Endothelial cell of umbilical vein (primary cell): Measurements from ENCODE around the gene MRPL2. TPM values are rescaled to one million over a fixed set of nuclear protein-coding genes. Genes with fewer than 3 reads are reported as not detected.

Source experiments
- BruUV-seq: library from RNA; stranded (reverse); fragments of 400-500 nt; replicated peaks from 2 replicates; lab custom pipeline; 2021; lab: Mats Ljungman, UMichigan
- CTCF ChIA-PET: fragments of 300-600, 350-600 bp; sonication (Branson Sonifier 250); formaldehyde crosslinking; loops from one replicate; lab custom pipeline; 2021; ENCODE audit warnings: antibody characterized with exemption, inconsistent platforms; lab: Charles Lee
- POLR2A ChIA-PET: fragments of 300-600, 350-600 bp; sonication (Branson Sonifier 250); formaldehyde crosslinking; loops from one replicate; lab custom pipeline; 2021; ENCODE audit warnings: antibody characterized with exemption, inconsistent platforms; lab: Charles Lee
- DNase-seq: peaks from one replicate; pipeline ENCODE4 v3.0.0-alpha.2; 2011; ENCODE audit warnings: low read depth, low spot score
- FAIRE-seq: peaks from 2 replicates; lab custom pipeline; 2011; peaks lifted over from hg19 to GRCh38; lab: Jason Lieb, UNC
- H2AFZ ChIP-seq: 2 replicates; pipeline ENCODE4 v1.6.0; 2012; ENCODE audit warnings: low read depth, low read length, control low read depth, inconsistent platforms
- H3K27ac ChIP-seq: 2 replicates; pipeline ENCODE4 v1.5.1; 2011; ENCODE audit warnings: low read depth, mild to moderate bottlenecking, control low read depth, low read length, moderate library complexity; ENCODE audit not compliant: insufficient read depth
- H3K27me3 ChIP-seq, 2 experiments: 2 replicates each; pipeline versions ENCODE4 v1.6.0 to v1.6.1; 2011; ENCODE audit warnings: low read length in 2 of 2, mixed read lengths in 1 of 2; ENCODE audit not compliant: control insufficient read depth in 2 of 2, insufficient read depth in 2 of 2
- H3K36me3 ChIP-seq, 2 experiments: 2 replicates in 1 of 2; 3 replicates in 1 of 2; pipeline ENCODE4 v1.5.1; 2011; ENCODE audit warnings: low read length in 2 of 2, mild to moderate bottlenecking in 1 of 2, moderate library complexity in 1 of 2; ENCODE audit not compliant: control insufficient read depth in 2 of 2, insufficient read depth in 2 of 2; ENCODE audit errors: extremely low read depth in 1 of 2
- H3K4me1 ChIP-seq: 3 replicates; pipeline ENCODE4 v1.5.1; 2011; ENCODE audit warnings: mild to moderate bottlenecking, low read length; ENCODE audit not compliant: control insufficient read depth, insufficient read depth; ENCODE audit errors: extremely low read depth
- H3K4me2 ChIP-seq: 2 replicates; pipeline ENCODE4 v1.6.1; 2011; ENCODE audit warnings: low read length, control low read depth, mixed read lengths; ENCODE audit not compliant: insufficient read depth
- H3K4me3 ChIP-seq, 3 experiments: fragments of 200-600 bp in 1 of 3; sonication (generic), shearing (Covaris generic) in 1 of 3; replicated peaks in 1 of 3; 2 replicates each; pipeline ENCODE4 v1.5.1; 2011 to 2016; ENCODE audit warnings: control low read depth in 3 of 3, low read length in 3 of 3, mild to moderate bottlenecking in 2 of 3, inconsistent platforms in 1 of 3, low read depth in 1 of 3, moderate library complexity in 1 of 3; ENCODE audit not compliant: insufficient read depth in 1 of 3
- H3K79me2 ChIP-seq: 2 replicates; pipeline ENCODE4 v1.6.0; 2012; ENCODE audit warnings: low read length, inconsistent platforms; ENCODE audit not compliant: control insufficient read depth, insufficient read depth
- H3K9ac ChIP-seq: replicated peaks from 2 replicates; pipeline ENCODE3; 2011; ENCODE audit warnings: low read length, control low read depth; ENCODE audit not compliant: insufficient read depth; ENCODE audit errors: extremely low read depth
- H3K9me1 ChIP-seq: replicated peaks from 3 replicates; pipeline ENCODE4 v1.6.0; 2011; ENCODE audit warnings: mild to moderate bottlenecking, low read length; ENCODE audit not compliant: control insufficient read depth, insufficient read depth; ENCODE audit errors: extremely low read depth
- H3K9me3 ChIP-seq: replicated peaks from 2 replicates; pipeline ENCODE4 v1.5.1; 2012; ENCODE audit warnings: low read length, inconsistent platforms; ENCODE audit not compliant: control insufficient read depth, insufficient read depth
- H4K20me1 ChIP-seq: replicated peaks from 2 replicates; pipeline ENCODE3; 2011; ENCODE audit warnings: mild to moderate bottlenecking, low read length; ENCODE audit not compliant: control insufficient read depth, insufficient read depth; ENCODE audit errors: extremely low read depth
- CTCF ChIP-seq, 2 donors: IDR thresholded peaks; 1 replicate in 1 of 2; 2 replicates in 1 of 2; pipeline ENCODE4 v1.5.1; 2011; ENCODE audit warnings: low read length in 2 of 2, mild to moderate bottlenecking in 2 of 2, moderate library complexity in 2 of 2, control low read depth in 1 of 2, inconsistent platforms in 1 of 2, low read depth in 1 of 2; ENCODE audit not compliant: insufficient read depth in 1 of 2; ENCODE audit errors: extremely low read depth in 1 of 2
- GATA2 ChIP-seq: IDR thresholded peaks from 2 replicates; pipeline ENCODE4 v1.7.0; 2011; ENCODE audit warnings: low read depth, mild to moderate bottlenecking, moderate library complexity, mixed read lengths, low read length; ENCODE audit not compliant: insufficient read length, insufficient read depth
- JUN ChIP-seq: IDR thresholded peaks from 2 replicates; pipeline ENCODE4 v1.6.1; 2011; ENCODE audit warnings: borderline replicate concordance, low read depth; ENCODE audit not compliant: insufficient read length, insufficient read depth
- MAX ChIP-seq: IDR thresholded peaks from 2 replicates; pipeline ENCODE4 v1.6.1; 2011; ENCODE audit not compliant: insufficient read depth, insufficient read length
- POLR2AphosphoS5 ChIP-seq: IDR thresholded peaks from 2 replicates; pipeline ENCODE4 v1.6.1; 2012; ENCODE audit warnings: low read depth, mild to moderate bottlenecking, control low read depth, low read length, moderate library complexity; ENCODE audit not compliant: insufficient read depth
- dilution Hi-C: fragments of 300-500 bp; cut with MboI; formaldehyde crosslinking; loops from one replicate; pipeline ENCODE4 v1.15.0; 2019; ENCODE audit warnings: low sequenced_read_pairs; ENCODE audit not compliant: extremely low pct_ligation_motif_present
- intact Hi-C: fragments of 100-400 bp; cut with micrococcal nuclease; formaldehyde crosslinking; loops from one replicate; pipeline ENCODE4 v1.10.0; 2022
- polyA plus RNA-seq, 4 experiments: library from polyadenylated mRNA; depleted of rRNA in 3 of 4; stranded (reverse) in 3 of 4; unstranded in 1 of 4; fragments of >200 nt; gene quantifications; 2 replicates each; pipeline versions ENCODE4 v1.2.1 to v1.2.3, GENCODE V29; 2011 to 2012; ENCODE audit warnings: missing spikeins in 1 of 4
- total RNA-seq: library from RNA; stranded (reverse); gene quantifications from 2 replicates; pipeline ENCODE4 v1.2.3, GENCODE V29; 2021

MRPL2 gene
- total and polyA plus RNA-seq, 2 donors (not counting 3 experiments of a cell fraction or from before 2014, with no cell fraction given), result 37.6 to 63.6 TPM

GRCh38 chr6:43077981-43078511 is 18.8 kb upstream of the MRPL2 start:
- peaks cover 0 to 6% of the 10 kb centered on the region in 2 experiments for H3K27me3 ChIP-seq
- FAIRE-seq, result no peak
- no peak overlapping the region for H3K4me3 ChIP-seq
- no peaks in the 10 kb centered on the region for H3K9me1 ChIP-seq
- no TSS peak for BruUV-seq
- no peak overlapping the region for H2AFZ ChIP-seq
- no peak overlapping the region for H3K9ac ChIP-seq
- no peaks in the 10 kb centered on the region for H3K79me2 ChIP-seq
- H3K27ac ChIP-seq, result no peak overlapping the region
- dilution Hi-C loops, result no loop called here
- POLR2A ChIA-PET, result no interaction called here
- no peaks in the 10 kb centered on the region for H3K9me3 ChIP-seq
- DNase-seq, result no peak
- peaks cover 0 to 3% of the 10 kb centered on the region in 2 experiments for H3K36me3 ChIP-seq
- peaks cover 2% of the 10 kb centered on the region for H4K20me1 ChIP-seq
- peaks cover 7% of the 10 kb centered on the region for H3K4me1 ChIP-seq
- no peak for TF ChIP-seq GATA2
- TF ChIP-seq CTCF (IDR thresholded peaks at IDR 0.05; ENCODE audit: extremely low read depth in 1 of 2, insufficient read depth in 1 of 2, low read depth in 1 of 2, low read length in 2 of 2), result no peak
- TF ChIP-seq JUN, result no peak
- no peak for TF ChIP-seq MAX
- TF ChIP-seq POLR2AphosphoS5, result no peak
- CTCF ChIA-PET, result interaction anchor here (2.3 kb wide), 1 partner anchor 51 kb away, joined by 11 read pairs; no protein-coding TSS in a partner anchor
- H3K4me2 ChIP-seq, result no peak overlapping the region
- intact Hi-C loops, result no loop called here
